Rectal smooth muscle tissue (tissue), 1 donor: ENCODE results near the gene FGGY.
"Not testable (repeated sequence)": the region's sequence is repeated elsewhere in the genome, so short reads cannot be mapped to it uniquely, and the experiment has no call there.

Experiments used
- H3K27ac ChIP-seq: one replicate; pipeline ENCODE4 v1.7.0; 2013; ENCODE audit warnings: low read depth, low read length, inconsistent platforms
- H3K27me3 ChIP-seq: one replicate; pipeline ENCODE4 v1.7.0; 2013; ENCODE audit warnings: low read length; ENCODE audit not compliant: control insufficient read depth, insufficient read depth
- H3K36me3 ChIP-seq: one replicate; pipeline ENCODE4 v1.7.0; 2013; ENCODE audit warnings: low read length; ENCODE audit not compliant: control insufficient read depth, insufficient read depth
- H3K4me1 ChIP-seq: one replicate; pipeline ENCODE4 v1.7.0; 2013; ENCODE audit warnings: low read length; ENCODE audit not compliant: control insufficient read depth, insufficient read depth
- H3K4me3 ChIP-seq: one replicate; pipeline ENCODE4 v1.7.0; 2013; ENCODE audit warnings: low read length
- H3K9ac ChIP-seq: one replicate; pipeline ENCODE4 v1.7.0; 2013; ENCODE audit warnings: low read length

FGGY gene

DNA sequence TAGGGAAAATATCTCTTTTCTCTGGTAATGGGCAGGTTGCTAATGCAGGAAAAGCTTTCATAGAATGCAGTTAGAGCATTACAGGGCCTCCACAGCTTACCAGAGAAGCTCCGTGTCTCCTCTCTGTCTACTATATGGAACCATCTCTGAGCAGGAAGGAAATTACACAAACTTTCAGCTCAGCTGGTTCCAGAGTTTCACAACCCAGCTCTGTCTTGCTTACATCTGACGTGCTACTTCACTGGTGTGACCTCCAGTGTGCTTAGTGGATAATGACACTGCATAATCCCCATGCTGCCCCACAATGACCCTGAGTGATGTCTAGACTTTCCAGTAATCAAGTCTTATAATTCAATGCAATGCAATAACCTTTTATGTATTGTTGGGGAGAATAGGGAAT lies 4.3 kb upstream of the FGGY start:
- Histone ChIP-seq H3K4me1 (no peaks in the 10 kb centered on the region), H3K9ac (no peak overlapping the region), H3K27ac (no peak overlapping the region), H3K4me3 (no peak overlapping the region), H3K27me3 (no peaks in the 10 kb centered on the region), H3K36me3 (no peaks in the 10 kb centered on the region)

DNA sequence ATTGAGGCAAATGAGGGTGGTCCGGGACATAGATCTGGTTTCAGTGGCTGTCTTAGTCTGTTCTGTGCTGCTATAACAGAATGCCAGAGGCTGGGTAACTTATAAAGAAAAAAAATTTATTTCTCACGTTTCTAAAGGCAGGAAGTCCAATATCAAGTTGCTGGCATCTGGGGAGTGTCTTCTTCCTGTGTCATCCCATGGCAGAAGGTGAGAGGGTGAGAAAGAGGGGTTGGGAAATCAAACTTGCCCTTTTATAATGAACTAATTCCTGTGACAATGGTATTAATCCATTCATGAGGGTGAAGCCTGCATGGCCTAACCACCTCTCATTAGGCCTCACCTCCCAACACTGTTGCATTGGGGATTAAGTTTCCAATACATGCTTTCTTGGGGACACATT lies 3.7 kb upstream of the FGGY start:
- Histone ChIP-seq H3K4me1 (no peaks in the 10 kb centered on the region), H3K27ac (no peak overlapping the region), H3K9ac (no peak overlapping the region)

DNA sequence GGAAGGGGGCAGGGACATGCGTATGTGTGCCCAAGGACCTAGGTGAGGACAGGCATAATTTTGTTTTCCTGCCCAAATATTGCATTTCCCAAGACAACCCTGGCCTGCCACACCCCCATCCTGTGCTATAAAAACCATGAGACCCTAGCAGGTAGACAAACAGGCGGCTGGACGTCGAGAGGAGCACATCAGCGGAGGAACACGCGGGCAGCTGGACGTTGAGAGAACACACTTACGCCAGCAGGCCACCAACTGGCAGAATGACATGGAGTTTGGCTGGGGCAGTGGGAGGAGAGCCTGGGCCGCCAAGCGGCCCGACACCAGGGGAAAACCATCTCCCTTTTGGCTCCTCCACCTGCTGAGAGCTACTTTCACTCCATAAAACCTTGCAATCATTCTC lies 3.0 kb upstream of the FGGY start:
- no peaks in the 10 kb centered on the region for H3K36me3 ChIP-seq
- H3K27ac ChIP-seq, result no peak overlapping the region
- H3K4me3 ChIP-seq, result no peak overlapping the region
- no peaks in the 10 kb centered on the region for H3K27me3 ChIP-seq
- no peak overlapping the region for H3K9ac ChIP-seq
- H3K4me1 ChIP-seq, result no peaks in the 10 kb centered on the region

More for the DNA sequence above, 3.7 kb upstream of the FGGY start:
- H3K27me3 ChIP-seq, result no peaks in the 10 kb centered on the region
- H3K36me3 ChIP-seq, result no peaks in the 10 kb centered on the region
- no peak overlapping the region for H3K4me3 ChIP-seq

DNA sequence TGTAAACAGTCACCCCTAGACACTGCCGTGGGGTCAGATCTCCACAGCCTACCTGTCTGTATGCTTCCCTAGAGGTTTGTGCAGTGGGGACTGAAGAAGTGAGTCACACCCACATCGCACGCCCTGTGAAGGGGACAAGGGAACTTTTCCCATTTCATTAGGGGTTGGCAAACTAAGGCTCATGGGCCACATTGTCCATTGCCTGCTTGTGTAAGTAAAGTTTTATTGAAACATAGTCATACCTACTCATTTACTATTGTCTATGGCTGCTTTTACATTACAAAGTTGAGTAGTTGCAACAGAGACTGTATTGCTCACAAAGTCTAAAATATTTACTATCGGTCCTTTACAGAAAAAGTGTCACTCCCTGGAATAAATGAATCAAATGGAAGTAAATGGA lies 2.5 kb upstream of the FGGY start:
- Histone ChIP-seq H3K4me1 (no peaks in the 10 kb centered on the region), H3K9ac (no peak overlapping the region), H3K27me3 (no peaks in the 10 kb centered on the region), H3K27ac (no peak overlapping the region), H3K4me3 (no peak overlapping the region), H3K36me3 (no peaks in the 10 kb centered on the region)

DNA sequence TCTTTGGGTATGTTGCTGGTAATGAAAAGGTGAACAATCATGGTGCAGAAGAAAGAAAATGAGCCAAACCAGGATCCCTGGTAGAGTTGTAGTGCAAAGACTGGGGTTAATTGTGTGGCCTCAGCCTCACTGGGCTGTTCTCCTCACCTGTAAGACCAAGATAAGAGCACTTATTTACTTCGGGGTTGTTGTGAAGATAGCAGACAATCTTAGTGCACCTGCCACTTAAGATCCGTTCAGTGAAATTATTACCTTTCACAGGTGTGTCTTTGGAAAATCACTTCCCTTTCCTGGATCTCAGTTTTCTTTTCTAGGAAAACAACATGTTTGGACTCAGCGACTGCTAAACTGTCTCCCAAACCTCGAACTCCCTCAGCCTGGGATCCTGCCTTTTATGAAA lies 1.3 kb upstream of the FGGY start:
- no peaks in the 10 kb centered on the region for H3K4me1 ChIP-seq
- no peaks in the 10 kb centered on the region for H3K36me3 ChIP-seq
- H3K27me3 ChIP-seq, result no peaks in the 10 kb centered on the region
- peak overlapping the region; percentile 58 for H3K9ac ChIP-seq
- peak overlapping the region; percentile 98 for H3K27ac ChIP-seq
- H3K4me3 ChIP-seq, result peak overlapping the region; percentile 78

DNA sequence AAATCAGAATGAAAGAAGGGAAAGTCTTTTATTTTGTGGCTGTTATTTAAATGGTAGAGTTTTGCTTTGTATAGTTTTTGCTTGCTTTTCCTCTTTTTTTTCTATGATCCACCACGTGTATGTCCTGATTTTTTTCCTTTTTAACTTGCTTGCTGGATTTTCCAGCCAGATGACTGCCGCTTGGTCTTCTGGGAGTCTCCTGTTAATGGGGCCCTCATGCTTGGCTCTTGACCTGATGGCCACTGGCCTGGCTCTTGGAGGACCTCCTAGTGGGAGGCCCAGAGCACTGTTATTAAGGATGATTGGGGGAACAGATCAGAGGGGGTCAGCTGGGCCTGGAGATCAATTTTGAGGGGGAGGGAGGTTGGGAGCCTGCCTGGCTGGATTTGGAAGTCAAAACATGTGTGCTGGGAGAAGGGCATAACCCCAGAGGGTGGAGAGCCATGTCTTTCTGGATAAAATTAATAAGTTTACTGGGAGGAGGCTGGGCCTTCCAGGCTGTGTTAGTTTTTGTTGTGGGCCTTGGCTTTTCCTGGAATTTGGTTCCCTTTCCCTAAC lies 1.2 kb downstream of the FGGY start:
- H3K4me1 ChIP-seq, result no peaks in the 10 kb centered on the region
- H3K27ac ChIP-seq, result peak overlapping the region; percentile 98
- H3K9ac ChIP-seq, result no peak overlapping the region
- no peaks in the 10 kb centered on the region for H3K27me3 ChIP-seq
- no peaks in the 10 kb centered on the region for H3K36me3 ChIP-seq
- peak overlapping the region; percentile 7 for H3K4me3 ChIP-seq

DNA sequence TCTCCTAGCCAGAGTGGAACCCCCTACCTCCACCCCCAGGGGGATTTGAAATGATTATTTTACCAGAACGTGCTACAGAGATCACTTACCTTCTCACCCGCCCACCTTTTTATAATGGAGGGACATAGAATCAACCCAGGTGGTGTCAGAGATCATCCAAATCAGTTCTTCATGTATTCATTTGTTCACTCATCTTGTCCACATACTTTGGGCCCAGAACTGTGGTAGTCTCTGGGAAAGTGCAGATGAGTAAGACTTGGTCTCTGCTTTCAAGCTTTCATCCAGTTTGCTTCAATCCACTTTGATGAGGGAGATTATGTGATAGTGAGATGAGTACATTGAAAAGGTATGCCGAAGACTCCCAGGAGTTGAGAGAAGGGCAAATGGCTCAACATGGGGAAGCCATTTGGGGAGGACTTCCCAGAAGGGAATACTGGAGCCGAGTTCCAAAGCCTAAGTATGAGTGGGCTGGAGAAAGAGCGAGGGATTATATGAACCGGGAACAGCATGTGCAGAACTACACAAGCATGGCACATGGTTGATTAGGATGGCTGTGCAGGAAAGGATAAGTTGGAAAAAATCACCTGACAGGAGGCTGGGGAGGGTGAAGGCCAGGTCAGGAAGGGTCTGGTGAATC lies 1.9 kb downstream of the FGGY start:
- H3K27me3 ChIP-seq, result no peaks in the 10 kb centered on the region
- H3K27ac ChIP-seq, result no peak overlapping the region
- no peak overlapping the region for H3K9ac ChIP-seq
- no peaks in the 10 kb centered on the region for H3K36me3 ChIP-seq
- H3K4me1 ChIP-seq, result no peaks in the 10 kb centered on the region
- no peak overlapping the region for H3K4me3 ChIP-seq

DNA sequence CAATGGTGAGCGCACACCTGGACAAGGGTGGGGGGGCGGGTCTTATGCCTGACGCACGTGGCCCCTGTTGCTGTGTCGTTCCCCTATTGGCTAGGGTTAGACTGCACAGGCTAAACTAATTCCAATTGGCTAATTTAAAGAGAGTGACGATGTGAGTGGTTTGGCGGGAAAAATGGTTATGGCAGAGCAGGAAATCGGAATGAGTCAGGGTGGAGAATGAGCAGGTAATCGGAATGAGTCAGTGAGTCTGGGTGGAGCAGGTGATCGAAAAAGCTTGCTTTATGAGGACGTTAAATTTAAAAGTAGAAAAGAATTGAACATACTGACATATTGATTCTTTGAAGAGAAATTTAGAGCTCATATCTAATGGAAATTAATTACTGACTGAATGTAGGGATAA lies 2.8 kb downstream of the FGGY start:
- not testable (repeated sequence) for H3K4me3 ChIP-seq, H3K36me3 ChIP-seq, H3K27me3 ChIP-seq, H3K27ac ChIP-seq, H3K4me1 ChIP-seq, H3K9ac ChIP-seq

DNA sequence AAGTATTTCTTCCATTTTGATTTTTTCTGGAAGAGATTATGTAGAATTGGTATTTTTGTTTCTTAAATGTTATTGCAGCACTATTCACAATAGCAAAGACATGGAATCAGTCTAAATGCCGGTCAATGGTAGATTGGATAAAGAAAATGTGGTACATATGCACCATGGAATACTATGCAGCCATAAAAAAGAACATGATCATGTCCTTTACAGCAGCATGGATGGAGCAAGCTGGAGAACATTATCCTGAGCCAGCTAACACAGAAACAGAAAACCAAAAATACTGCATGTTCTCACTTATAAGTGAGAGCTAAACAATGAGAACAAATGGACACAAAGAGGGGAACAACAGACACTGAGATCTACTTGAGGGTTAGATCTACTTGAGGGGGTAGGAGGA lies 5.4 kb downstream of the FGGY start:
- no peaks in the 10 kb centered on the region for H3K27me3 ChIP-seq
- H3K36me3 ChIP-seq, result no peaks in the 10 kb centered on the region
- H3K4me3 ChIP-seq, result no peak overlapping the region
- H3K27ac ChIP-seq, result no peak overlapping the region
- no peaks in the 10 kb centered on the region for H3K4me1 ChIP-seq
- H3K9ac ChIP-seq, result no peak overlapping the region

DNA sequence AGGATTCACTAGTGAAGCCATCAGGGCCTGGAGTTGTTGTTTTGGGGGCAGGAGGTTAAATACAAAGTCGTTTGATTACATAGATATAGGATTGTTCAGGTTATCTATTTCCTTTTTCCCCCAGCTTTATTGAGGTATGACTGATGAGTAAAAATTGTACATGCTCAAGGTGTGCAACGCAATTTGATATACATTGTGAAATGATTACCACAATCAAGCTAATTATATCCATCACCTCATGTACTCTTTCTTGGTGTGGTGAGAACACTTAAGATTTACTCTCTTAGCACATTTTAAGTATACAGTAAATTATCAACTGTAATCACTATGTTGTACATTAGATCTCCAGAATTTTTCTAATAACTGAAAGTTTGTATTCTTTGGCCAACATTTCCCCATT lies 6.0 kb downstream of the FGGY start:
- Histone ChIP-seq H3K27ac (no peak overlapping the region), H3K36me3 (no peaks in the 10 kb centered on the region), H3K4me3 (no peak overlapping the region), H3K9ac (no peak overlapping the region), H3K4me1 (no peaks in the 10 kb centered on the region), H3K27me3 (no peaks in the 10 kb centered on the region)

DNA sequence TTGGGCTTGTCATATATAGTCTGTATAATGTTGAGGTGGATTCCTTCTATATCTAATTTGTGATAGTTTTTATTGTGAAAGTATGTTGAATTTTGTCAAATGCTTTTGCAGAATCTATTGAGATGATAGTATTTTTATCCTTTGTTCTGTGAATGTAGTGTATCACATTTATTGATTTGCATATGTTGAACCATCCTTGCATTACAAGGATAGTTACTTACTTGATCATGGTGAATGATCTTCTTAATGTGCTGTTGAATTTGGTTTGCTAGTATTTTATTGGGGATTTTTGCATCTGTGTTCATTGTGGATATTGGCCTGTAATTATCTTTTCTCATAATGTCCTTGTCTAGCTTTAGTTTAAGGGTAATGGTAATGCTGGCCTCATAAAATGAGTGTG lies 8.3 kb downstream of the FGGY start:
- H3K27me3 ChIP-seq, result no peaks in the 10 kb centered on the region
- H3K9ac ChIP-seq, result no peak overlapping the region
- no peak overlapping the region for H3K27ac ChIP-seq
- H3K4me1 ChIP-seq, result no peaks in the 10 kb centered on the region
- no peaks in the 10 kb centered on the region for H3K36me3 ChIP-seq
- H3K4me3 ChIP-seq, result no peak overlapping the region

DNA sequence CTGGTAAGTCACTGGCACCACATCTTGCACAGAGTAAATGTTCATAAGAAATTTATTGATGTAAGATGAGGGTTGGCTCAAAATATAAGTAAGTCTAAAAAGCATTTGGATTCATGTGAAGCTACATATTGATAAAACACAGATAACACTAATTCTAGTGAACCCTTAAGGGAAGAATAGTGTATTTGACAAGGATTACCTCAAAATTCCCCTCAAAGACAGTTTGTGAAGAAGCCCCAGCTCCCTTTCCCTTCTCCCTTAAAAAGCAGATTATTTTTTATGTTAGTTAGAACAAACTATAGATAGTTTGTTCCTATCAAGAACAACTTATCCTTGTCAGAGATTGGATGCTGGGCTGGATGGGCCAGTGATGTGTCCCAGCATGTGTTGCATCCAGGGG lies 10.7 kb downstream of the FGGY start:
- H3K9ac ChIP-seq, result no peak overlapping the region
- no peaks in the 10 kb centered on the region for H3K27me3 ChIP-seq
- no peaks in the 10 kb centered on the region for H3K4me1 ChIP-seq
- H3K27ac ChIP-seq, result no peak overlapping the region
- no peak overlapping the region for H3K4me3 ChIP-seq
- no peaks in the 10 kb centered on the region for H3K36me3 ChIP-seq

DNA sequence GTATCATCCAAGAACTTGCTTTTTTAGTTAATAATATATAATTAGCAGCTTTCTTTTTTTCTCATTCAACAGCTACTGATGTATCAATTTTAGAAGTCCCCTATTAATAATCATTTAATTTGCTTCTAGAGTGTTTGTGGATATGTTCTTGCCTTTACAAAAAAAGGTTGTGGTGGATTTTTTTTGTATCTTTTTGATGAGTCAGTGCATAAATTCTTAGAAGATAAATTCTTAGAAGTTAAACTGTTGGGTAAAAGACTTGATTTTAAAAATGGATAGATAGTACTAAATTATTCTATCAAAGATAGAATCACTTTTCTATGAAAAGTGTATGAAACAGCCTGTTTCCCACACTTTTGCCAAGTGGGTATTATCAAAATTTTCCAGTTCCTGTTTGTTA lies 11.9 kb downstream of the FGGY start:
- no peaks in the 10 kb centered on the region for H3K36me3 ChIP-seq
- no peaks in the 10 kb centered on the region for H3K27me3 ChIP-seq
- H3K9ac ChIP-seq, result no peak overlapping the region
- no peaks in the 10 kb centered on the region for H3K4me1 ChIP-seq
- H3K27ac ChIP-seq, result no peak overlapping the region
- H3K4me3 ChIP-seq, result no peak overlapping the region
